ENCODE data around the gene SH3RF2. TPM values are rescaled to one million over a fixed set of nuclear protein-coding genes. Genes with fewer than 3 reads are reported as not detected.

SH3RF2 gene
- total RNA-seq, 2 experiments from 2014 or later, result not detected

- H3K4me3 Mint-ChIP-seq, result no peak overlapping the region
- TF ChIP-seq, protein P1, sequence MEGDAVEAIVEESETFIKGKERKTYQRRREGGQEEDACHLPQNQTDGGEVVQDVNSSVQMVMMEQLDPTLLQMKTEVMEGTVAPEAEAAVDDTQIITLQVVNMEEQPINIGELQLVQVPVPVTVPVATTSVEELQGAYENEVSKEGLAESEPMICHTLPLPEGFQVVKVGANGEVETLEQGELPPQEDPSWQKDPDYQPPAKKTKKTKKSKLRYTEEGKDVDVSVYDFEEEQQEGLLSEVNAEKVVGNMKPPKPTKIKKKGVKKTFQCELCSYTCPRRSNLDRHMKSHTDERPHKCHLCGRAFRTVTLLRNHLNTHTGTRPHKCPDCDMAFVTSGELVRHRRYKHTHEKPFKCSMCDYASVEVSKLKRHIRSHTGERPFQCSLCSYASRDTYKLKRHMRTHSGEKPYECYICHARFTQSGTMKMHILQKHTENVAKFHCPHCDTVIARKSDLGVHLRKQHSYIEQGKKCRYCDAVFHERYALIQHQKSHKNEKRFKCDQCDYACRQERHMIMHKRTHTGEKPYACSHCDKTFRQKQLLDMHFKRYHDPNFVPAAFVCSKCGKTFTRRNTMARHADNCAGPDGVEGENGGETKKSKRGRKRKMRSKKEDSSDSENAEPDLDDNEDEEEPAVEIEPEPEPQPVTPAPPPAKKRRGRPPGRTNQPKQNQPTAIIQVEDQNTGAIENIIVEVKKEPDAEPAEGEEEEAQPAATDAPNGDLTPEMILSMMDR (IDR thresholded peaks at IDR 0.05), result no peak
- POLR2A ChIA-PET, result no interaction called here
- no peaks in the 10 kb centered on the region for H3K4me1 Mint-ChIP-seq (ENCODE audit: low read depth)
- intact Hi-C loops (cut with micrococcal nuclease), result no loop called here
- no peak for DNase-seq
- ATAC-seq, result no peak
- CTCF ChIA-PET, result interaction anchor here (0.7 kb wide), 1 partner anchor 9 kb away, joined by 3 read pairs; no protein-coding TSS in a partner anchor
- H3K27ac Mint-ChIP-seq, result no peak overlapping the region
- no peaks in the 10 kb centered on the region for H3K9me3 Mint-ChIP-seq
- H3K27me3 Mint-ChIP-seq, result no peaks in the 10 kb centered on the region
- H3K36me3 Mint-ChIP-seq (ENCODE audit: low read depth), result no peaks in the 10 kb centered on the region
These were observed 22.7 kb upstream of the SH3RF2 start for GRCh38 chr5:145913701-145914100.

DNA sequence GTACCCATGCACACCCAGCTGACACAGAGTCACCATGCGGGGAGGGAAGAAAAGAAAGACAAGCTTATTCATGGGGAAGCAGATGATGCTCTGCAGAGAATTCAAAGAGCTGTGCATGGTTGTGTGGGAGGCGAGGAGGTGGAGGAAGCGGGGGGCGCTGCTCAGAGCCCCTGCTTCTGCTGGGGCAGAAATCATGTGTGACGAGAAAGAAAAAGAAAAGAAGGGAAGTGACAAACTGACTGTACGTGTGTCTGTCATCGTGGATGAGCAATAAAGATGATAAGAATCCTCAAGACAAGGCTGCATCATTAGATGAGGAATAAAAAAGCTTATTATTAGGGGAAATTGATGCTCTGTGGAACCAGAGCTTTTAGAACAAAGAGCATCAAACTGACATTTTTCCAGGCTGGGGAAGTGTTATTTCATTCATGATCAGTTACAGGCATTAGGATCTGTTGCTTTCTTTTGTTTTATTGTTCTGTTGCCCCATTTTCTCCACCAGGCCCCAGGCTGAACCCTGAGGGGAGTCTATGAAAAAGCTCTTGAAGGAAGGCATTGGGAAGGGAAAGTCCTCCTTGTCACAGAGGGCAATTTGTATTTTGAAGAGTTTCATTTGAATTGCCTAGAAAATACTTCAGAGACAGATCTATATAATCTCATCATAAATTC is 20.3 kb upstream of the SH3RF2 start:
- POLR2A ChIA-PET, result no interaction called here
- Mint-ChIP-seq H3K27me3 (peaks cover 1% of the 10 kb centered on the region), H3K4me1 (ENCODE audit: low read depth) (no peaks in the 10 kb centered on the region), H3K36me3 (ENCODE audit: low read depth) (no peaks in the 10 kb centered on the region), H3K4me3 (no peak overlapping the region), H3K9me3 (no peaks in the 10 kb centered on the region), H3K27ac (no peak overlapping the region)
- no peak for ATAC-seq
- DNase-seq, result no peak
- TF ChIP-seq, protein P1 (IDR thresholded peaks at IDR 0.05), result no peak
- intact Hi-C loops (cut with micrococcal nuclease), result no loop called here
- CTCF ChIA-PET, result interaction anchor here (0.8 kb wide), 1 partner anchor 10 kb away, joined by 3 read pairs; no protein-coding TSS in a partner anchor

- Mint-ChIP-seq H3K27ac (no peak overlapping the region), H3K9me3 (no peaks in the 10 kb centered on the region), H3K4me3 (no peak overlapping the region), H3K27me3 (peaks cover 1% of the 10 kb centered on the region), H3K4me1 (ENCODE audit: low read depth) (no peaks in the 10 kb centered on the region), H3K36me3 (ENCODE audit: low read depth) (no peaks in the 10 kb centered on the region)
- intact Hi-C loops (cut with micrococcal nuclease), result no loop called here
- ChIA-PET CTCF (no interaction called here), POLR2A (no interaction called here)
- no peak for ATAC-seq
- DNase-seq, result no peak
- TF ChIP-seq, protein P1 (IDR thresholded peaks at IDR 0.05), result no peak
These were observed 19.1 kb upstream of the SH3RF2 start for GRCh38 chr5:145917288-145917687.

DNA sequence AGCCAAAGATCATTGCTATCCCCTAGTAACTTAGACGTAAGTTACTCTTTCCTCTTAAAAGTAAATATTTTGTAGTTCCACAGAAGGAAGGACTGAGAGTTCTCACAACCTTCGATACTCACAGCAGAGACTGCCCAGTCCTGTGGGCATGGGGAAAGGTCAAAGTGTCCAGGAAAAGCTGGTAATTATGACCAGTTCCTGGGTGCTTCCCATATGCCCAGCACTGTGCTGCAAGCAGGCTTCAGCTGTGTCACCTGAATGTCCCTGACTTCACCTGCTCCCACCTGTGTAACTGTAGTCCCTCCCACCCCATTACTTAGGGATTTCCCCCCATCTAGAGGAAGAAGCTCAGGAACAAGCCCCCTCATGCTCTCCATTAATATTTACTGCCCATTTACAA is 18.0 kb upstream of the SH3RF2 start:
- DNase-seq, result no peak
- intact Hi-C loops (cut with micrococcal nuclease), result no loop called here
- H3K36me3 Mint-ChIP-seq (ENCODE audit: low read depth), result no peaks in the 10 kb centered on the region
- POLR2A ChIA-PET, result no interaction called here
- peaks cover 1% of the 10 kb centered on the region for H3K27me3 Mint-ChIP-seq
- no peaks in the 10 kb centered on the region for H3K9me3 Mint-ChIP-seq
- no peak for ATAC-seq
- H3K27ac Mint-ChIP-seq, result no peak overlapping the region
- TF ChIP-seq, protein P1 (IDR thresholded peaks at IDR 0.05), result no peak
- no peak overlapping the region for H3K4me3 Mint-ChIP-seq
- CTCF ChIA-PET, result no interaction called here
- no peaks in the 10 kb centered on the region for H3K4me1 Mint-ChIP-seq (ENCODE audit: low read depth)

GRCh38 chr5:145919413-145919812 is 17.0 kb upstream of the SH3RF2 start:
- TF ChIP-seq, protein P1 (IDR thresholded peaks at IDR 0.05), result no peak
- Mint-ChIP-seq H3K4me3 (no peak overlapping the region), H3K4me1 (ENCODE audit: low read depth) (no peaks in the 10 kb centered on the region), H3K9me3 (no peaks in the 10 kb centered on the region), H3K27ac (no peak overlapping the region), H3K36me3 (ENCODE audit: low read depth) (no peaks in the 10 kb centered on the region), H3K27me3 (peaks cover 1% of the 10 kb centered on the region)
- ATAC-seq, result no peak
- intact Hi-C loops (cut with micrococcal nuclease), result no loop called here
- POLR2A ChIA-PET, result no interaction called here
- CTCF ChIA-PET, result no interaction called here
- DNase-seq, result no peak

All from activated CD8-positive, alpha-beta T cell treated with anti-CD3 and anti-CD28 coated beads for 36 hours (primary cell).